Thoracic aorta (tissue), 2 donors: ENCODE measurements around the gene CNIH3. TPM values are rescaled to one million over a fixed set of nuclear protein-coding genes. Genes with fewer than 3 reads are reported as not detected.
"Not testable (repeated sequence)": the region's sequence is repeated elsewhere in the genome, so short reads cannot be mapped to it uniquely, and the experiment has no call there.

ENCODE experiments used
- ATAC-seq: fragments of 150-250 bp; one replicate; pipeline ENCODE4 v1.8.0; 2017; ENCODE audit warnings: low read depth; ENCODE audit not compliant: insufficient number of reproducible peaks, low FRiP score
- DNase-seq: peaks from one replicate; pipeline ENCODE4 v3.0.0-alpha.2; 2020; ENCODE audit warnings: low spot score
- H3K27ac ChIP-seq, 2 donors: fragments of 200-600 bp; sonication (generic); 1 replicate in 1 of 2; 2 replicates in 1 of 2; pipeline ENCODE4 v1.5.1; 2016; ENCODE audit warnings: mild to moderate bottlenecking in 2 of 2, moderate library complexity in 2 of 2
- H3K27me3 ChIP-seq: fragments of 200-600 bp; sonication (generic); replicated peaks from 2 replicates; pipeline ENCODE4 v1.6.0; 2016; ENCODE audit warnings: mild to moderate bottlenecking; ENCODE audit not compliant: insufficient read depth
- H3K36me3 ChIP-seq: fragments of 200-600 bp; sonication (generic); one replicate; pipeline ENCODE4 v1.5.1; 2016
- H3K4me1 ChIP-seq, 2 donors: fragments of 200-600 bp; sonication (generic); 1 replicate in 1 of 2; 2 replicates in 1 of 2; pipeline versions ENCODE4 v1.5.1 to v1.6.0; 2016; ENCODE audit warnings: low read depth in 2 of 2, mild to moderate bottlenecking in 1 of 2; ENCODE audit not compliant: control insufficient read depth in 1 of 2
- H3K4me3 ChIP-seq: fragments of 200-600 bp; sonication (generic); 2 replicates; pipeline ENCODE4 v1.5.1; 2016; ENCODE audit warnings: mild to moderate bottlenecking
- H3K9me3 ChIP-seq: fragments of 200-600 bp; sonication (generic); 2 replicates; pipeline ENCODE4 v1.5.1; 2016
- CTCF ChIP-seq: fragments of 200-600 bp; sonication (generic); IDR thresholded peaks from one replicate; pipeline ENCODE4 v1.5.1; 2019; ENCODE audit warnings: antibody characterized with exemption
- total RNA-seq, 2 donors: library from RNA; depleted of rRNA; stranded (reverse); fragments of >200 nt; gene quantifications; one replicate each; pipeline versions ENCODE4 v1.1.0 to v1.2.3, GENCODE V29; 2016

CNIH3 gene
- under 1 TPM in 1 of 2 donors, not detected in 1; 0.21 TPM for total RNA-seq

DNA sequence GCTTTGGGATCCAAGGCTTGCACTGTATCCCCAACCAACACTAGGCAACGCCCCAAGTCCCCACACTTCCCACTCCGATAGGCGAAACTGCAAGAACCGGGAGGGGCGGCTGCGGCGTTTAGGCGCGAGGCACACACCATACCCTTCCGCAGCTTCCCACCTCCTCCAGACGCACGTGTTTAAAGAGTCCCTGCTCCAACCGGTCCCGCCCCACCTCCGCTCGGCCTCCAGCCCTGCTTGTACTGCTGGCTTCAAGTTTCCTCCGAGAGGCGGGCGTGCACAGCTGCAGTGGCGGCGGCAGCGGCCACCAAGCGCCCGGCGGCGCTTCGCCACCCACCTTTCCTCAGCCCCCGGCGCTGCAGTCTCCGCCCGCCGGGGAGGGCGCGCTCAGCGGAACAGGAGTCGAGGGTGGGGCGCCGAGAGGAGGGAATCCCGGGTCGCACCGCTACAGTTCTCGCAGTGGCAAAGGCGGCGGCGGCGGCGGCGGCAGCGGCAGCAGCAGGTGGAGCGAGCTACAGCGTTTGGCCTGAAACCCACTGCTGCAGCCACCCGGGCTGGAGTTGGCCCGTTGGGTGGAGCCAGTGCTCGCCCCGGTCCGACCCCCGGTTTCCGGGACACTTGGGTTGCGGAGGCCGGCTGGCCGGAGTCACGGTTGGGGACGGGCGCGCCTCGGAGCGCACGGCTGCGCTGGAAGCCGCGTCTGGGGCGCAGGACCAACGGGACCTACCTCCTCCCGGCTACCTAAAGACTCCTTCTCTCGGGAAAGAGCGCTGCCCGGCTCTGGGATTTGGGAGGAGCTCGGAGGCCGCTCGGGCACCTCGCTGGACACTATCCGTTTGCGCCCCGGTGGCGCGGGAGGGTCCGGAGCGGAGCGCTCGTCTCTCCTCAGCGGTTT lies at the start of gene CNIH3:
Gene CNIH3, plus strand, starts transcription at position 457 of the 895 bp plus-strand sequence. CDS start 858 bp downstream, outside the sequence.
- Histone ChIP-seq H3K4me3 (peak within 1 kb of the TSS; percentile 65), H3K36me3 (no peaks in the 10 kb centered on the region), H3K4me1 (peaks cover 0 to 17% of the 10 kb centered on the region in 2 donors), H3K27ac (no peak within 1 kb of the TSS), H3K27me3 (peaks cover 3% of the 10 kb centered on the region), H3K9me3 (no peaks in the 10 kb centered on the region)
- no peak for TF ChIP-seq CTCF
- ATAC-seq (no peak), DNase-seq (no peak)

- not testable (repeated sequence) for H3K4me1 ChIP-seq, H3K9me3 ChIP-seq, H3K4me3 ChIP-seq, H3K27me3 ChIP-seq, ATAC-seq, H3K27ac ChIP-seq, DNase-seq, H3K36me3 ChIP-seq
Observed at GRCh38 chr1:224566492-224566891, 49.6 kb upstream of the CNIH3 start.

DNA sequence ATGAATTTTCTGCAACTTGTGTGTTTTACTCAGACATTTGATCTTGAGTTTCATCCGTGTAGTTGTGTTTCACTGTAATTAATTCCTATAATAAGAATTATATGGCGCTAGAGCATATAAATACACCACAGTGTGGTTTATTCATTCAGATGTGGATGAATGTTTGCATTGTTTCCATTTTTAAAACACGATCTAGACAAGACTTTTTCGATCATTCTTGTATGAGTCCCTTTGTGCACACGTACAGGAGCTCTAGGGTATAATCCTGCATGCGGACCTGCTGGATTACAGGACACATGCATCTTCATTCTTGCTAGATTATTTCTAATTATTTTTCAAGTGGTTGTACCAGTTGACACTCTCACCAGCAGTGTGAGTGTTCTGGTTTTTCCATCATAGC lies 46.8 kb upstream of the CNIH3 start:
- no peaks in the 10 kb centered on the region for H3K36me3 ChIP-seq

GRCh38 chr1:224571975-224572374 lies 44.1 kb upstream of the CNIH3 start:
- ATAC-seq, H3K27ac ChIP-seq, H3K36me3 ChIP-seq, H3K27me3 ChIP-seq, DNase-seq, H3K4me3 ChIP-seq, H3K9me3 ChIP-seq, H3K4me1 ChIP-seq: not testable (repeated sequence)

More for the DNA sequence above, 46.8 kb upstream of the CNIH3 start:
- H3K27me3 ChIP-seq: no peaks in the 10 kb centered on the region
- no peak for DNase-seq
- no peak overlapping the region for H3K27ac ChIP-seq
- no peaks in the 10 kb centered on the region for H3K4me1 ChIP-seq
- no peak for TF ChIP-seq CTCF
- no peak for ATAC-seq
- no peaks in the 10 kb centered on the region for H3K9me3 ChIP-seq
- no peak overlapping the region for H3K4me3 ChIP-seq

- TF ChIP-seq CTCF: no peak
- Histone ChIP-seq H3K4me1 (no peaks in the 10 kb centered on the region), H3K36me3 (no peaks in the 10 kb centered on the region), H3K27ac (no peak overlapping the region), H3K27me3 (no peaks in the 10 kb centered on the region), H3K4me3 (no peak overlapping the region), H3K9me3 (no peaks in the 10 kb centered on the region)
- DNase-seq: no peak
- ATAC-seq: no peak
Observed at GRCh38 chr1:224579526-224579925, 36.6 kb upstream of the CNIH3 start.

DNA sequence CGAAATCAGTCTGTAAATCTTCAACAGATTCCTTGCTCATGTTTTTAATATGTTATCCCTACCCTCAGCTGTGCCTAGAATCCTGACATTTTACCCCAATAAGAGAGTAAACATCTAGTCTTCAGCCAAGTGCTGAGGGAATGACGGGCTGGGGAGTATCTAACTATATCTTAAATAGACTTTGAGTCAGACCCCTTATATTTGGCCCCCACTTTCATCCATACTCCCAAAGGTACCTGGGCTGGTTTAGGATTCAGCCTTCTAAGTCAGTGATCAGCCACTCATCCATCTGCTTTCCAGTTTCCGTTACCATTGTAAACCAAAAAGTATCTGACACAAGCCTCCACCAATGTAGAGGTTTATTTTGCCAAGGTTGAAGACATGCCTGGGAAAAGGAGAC lies 36.1 kb upstream of the CNIH3 start:
- Histone ChIP-seq H3K4me3 (no peak overlapping the region), H3K36me3 (no peaks in the 10 kb centered on the region), H3K27ac (no peak overlapping the region), H3K4me1 (no peaks in the 10 kb centered on the region), H3K9me3 (no peaks in the 10 kb centered on the region), H3K27me3 (no peaks in the 10 kb centered on the region)
- no peak for TF ChIP-seq CTCF
- no peak for DNase-seq
- no peak for ATAC-seq
